NCI-H2227 (cell line): Measurements from ENCODE around the gene ZEB2.

Source experiments
- DNase-seq: peaks from one replicate; lab custom pipeline; 2025; ENCODE audit not compliant: unreplicated experiment; lab: John Stamatoyannopoulos, UW

The ZEB2 gene

GRCh38 chr2:144429396-144430112, 90.4 kb downstream of the ZEB2 start:
- DNase-seq = no peak

- no peak for DNase-seq
Measured at GRCh38 chr2:144426981-144427479, 92.9 kb downstream of the ZEB2 start.

GRCh38 chr2:144426355-144426754, 93.6 kb downstream of the ZEB2 start:
- no peak for DNase-seq

- DNase-seq = no peak
Measured at GRCh38 chr2:144424559-144425240, 95.2 kb downstream of the ZEB2 start.

GRCh38 chr2:144421606-144422510, 98.1 kb downstream of the ZEB2 start:
- DNase-seq = no peak

- DNase-seq = no peak
Measured at GRCh38 chr2:144419218-144419617, 100.7 kb downstream of the ZEB2 start.

DNA sequence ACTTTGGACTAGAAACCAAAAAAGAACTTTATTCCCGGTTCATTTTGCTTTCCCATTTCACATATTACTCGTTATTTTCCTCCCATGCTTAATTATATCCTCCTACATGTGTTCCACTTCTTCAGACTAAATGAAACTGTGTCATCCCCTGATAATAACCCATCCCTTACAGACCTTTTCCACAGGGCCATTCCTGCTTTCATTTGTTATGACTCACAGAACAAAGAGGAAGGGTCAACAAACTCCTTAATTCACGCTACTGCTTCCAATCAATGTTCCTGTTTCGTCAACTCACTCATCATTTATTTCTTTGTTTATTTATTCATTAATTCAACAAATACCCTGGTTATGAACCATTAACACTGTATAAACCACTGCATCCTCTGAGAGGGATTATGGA, 104.5 kb downstream of the ZEB2 start:
- DNase-seq = no peak

DNA sequence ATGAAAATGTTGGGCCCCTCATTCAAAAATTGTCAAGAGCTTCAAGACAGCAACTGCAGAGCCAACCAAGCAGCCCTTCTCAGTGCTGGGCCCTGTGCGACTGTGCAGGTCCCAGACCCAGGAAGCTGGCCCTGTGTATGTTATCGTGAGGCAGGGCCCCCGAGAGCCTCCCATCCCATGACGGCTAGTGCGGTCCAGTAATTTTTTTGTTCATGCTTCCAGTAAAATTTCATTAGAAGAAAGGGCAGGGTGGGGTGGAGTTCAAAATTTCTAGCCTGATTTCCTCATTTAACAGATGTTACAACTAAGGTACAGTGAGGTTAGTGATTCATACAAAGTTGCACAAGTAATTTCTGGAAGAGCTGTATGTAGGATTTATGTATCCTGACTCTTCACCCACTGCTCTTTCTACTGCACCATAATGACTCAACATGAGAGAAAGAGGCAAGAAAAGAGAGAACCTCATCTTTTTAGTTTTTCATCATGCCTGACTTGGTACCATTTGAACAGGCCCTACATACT, 105.5 kb downstream of the ZEB2 start:
- no peak for DNase-seq

DNA sequence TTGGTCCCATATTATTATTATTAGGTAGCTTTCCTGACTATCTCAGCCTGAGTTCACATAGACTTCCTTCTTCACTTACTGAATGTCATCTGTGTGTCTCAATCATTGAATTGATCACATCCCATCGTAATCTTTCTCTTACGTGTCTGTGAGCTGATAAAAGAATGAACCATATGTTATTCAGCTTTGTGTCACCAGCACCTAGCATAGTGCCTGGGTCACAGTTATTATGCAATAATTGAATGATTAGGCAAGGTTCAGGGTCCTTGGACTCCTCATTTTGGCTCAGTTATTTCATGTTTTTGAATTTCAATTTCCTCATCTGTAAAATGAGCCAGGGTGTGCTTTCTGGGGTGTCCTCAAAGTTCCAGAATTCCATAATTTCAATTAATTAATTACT, 107.2 kb downstream of the ZEB2 start:
- no peak for DNase-seq

GRCh38 chr2:144411473-144411872, 108.4 kb downstream of the ZEB2 start:
- no peak for DNase-seq

- DNase-seq = no peak
Measured at GRCh38 chr2:144409241-144409640, 110.7 kb downstream of the ZEB2 start.

DNA sequence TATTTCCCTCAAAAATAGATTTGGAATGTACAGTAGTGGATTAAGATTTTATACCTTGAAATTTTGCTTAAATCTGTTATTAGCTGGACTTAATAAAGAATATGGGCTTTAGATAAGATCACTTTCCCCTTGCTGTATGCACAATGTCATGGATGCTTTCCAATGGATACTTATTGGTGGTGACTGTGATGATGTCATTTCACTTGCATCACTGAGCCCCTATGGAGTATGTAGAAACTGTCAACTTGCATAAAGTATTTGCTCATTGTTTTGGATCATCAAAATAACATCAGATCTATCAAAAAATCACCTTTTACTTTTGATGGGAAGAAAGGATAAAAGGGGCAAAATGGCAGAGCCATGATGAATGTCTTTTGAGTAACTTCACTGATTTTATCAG, 112.7 kb downstream of the ZEB2 start:
- no peak for DNase-seq

- no peak for DNase-seq
Measured at GRCh38 chr2:144405982-144406788, 113.7 kb downstream of the ZEB2 start.

DNA sequence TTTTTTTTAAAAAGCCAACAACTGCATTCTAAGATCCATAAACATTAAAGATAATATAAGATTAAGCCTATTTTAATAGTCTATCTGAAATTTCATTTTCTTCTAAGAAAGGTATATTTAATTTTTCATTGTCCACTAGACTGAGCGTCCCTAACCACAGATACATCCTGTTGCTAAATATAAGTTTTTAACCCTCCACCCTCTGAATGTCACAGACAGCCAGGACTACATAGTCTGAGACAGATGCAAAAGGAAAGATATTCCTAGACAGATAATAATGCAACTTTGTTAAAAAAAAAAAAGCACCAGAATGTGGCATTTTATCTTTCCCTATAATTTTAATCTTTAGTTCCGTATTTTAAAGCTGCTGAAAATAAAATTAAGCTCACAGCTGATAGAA, 114.6 kb downstream of the ZEB2 start:
- DNase-seq = no peak

- DNase-seq = peak; percentile 58
Measured at GRCh38 chr2:144404586-144405314, 115.2 kb downstream of the ZEB2 start.

DNA sequence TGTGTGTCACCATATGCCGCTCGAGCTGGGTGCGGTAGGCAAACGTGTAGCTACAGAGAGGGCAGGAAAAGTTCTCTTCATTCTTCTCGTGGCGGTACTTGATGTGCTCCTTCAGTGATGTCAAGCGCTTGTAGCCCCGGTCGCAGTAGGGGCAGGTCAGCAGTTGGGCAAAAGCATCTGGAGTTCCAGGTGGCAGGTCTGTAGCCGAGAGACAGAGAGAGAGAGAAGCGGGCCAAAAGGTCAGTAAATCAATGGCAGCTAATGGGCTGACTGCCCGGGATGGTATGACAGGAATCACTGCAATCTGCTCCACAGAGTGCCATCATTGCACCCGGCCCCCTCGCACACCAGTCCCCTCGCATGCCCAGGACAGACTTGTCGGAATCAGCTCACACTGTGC, 116.0 kb downstream of the ZEB2 start:
- peak; percentile 35 for DNase-seq

DNA sequence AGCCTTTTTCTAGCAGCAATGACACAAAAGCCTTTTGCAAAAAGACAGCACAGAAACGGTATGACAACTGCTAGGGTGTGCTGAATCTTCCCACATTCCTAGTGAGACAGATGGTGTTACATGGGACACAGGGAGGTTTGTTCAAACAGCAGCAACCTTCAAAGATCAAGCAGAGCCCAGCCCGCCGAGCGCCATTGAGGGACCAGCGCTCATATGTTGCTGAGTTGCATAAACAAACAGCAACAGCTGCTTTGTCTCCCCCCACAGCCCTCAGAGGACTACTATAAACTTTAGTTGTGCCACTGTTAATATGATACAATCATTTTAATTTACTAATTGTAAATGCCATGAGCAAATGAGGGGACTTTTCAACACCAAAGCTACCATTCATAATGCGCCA, 117.7 kb downstream of the ZEB2 start:
- peak; percentile 18 for DNase-seq

DNA sequence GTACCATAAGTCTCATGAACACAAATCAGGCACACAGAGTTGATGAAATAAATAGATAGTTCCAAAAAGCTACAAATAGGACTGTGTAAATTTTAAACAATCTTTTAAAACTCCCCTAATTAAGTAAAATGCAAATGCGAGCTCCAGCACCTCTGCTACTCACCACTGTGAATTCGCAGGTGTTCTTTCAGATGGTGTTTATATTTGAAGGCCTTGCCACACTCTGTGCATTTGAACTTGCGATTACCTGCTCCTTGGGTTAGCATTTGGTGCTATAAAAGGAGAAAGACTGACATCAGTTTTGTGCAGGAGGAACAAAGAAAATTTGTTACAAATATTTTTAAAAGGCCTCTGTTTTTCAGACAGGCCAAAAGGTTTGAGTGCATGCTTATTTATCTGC, 118.9 kb downstream of the ZEB2 start:
- no peak for DNase-seq

GRCh38 chr2:144396318-144396717, 123.6 kb downstream of the ZEB2 start:
- DNase-seq = no peak
